Loucy (cell line): Measurements from ENCODE around the gene CTNNBL1.

Source experiments
- H2AFZ ChIP-seq: fragments of 200-600 bp; sonication (generic); 2 replicates; pipeline ENCODE4 v1.6.0; 2016; ENCODE audit warnings: antibody characterized with exemption, mild to moderate bottlenecking, low read length, moderate library complexity
- H3F3A ChIP-seq: fragments of 200-600 bp; 2 replicates; pipeline ENCODE4 v1.6.0; 2016; ENCODE audit warnings: antibody characterized with exemption, low read depth, mild to moderate bottlenecking
- H3K27me3 ChIP-seq: fragments of 200-600 bp; sonication (generic); 2 replicates; pipeline ENCODE4 v1.6.1; 2014; ENCODE audit warnings: low read length, mild to moderate bottlenecking; ENCODE audit not compliant: insufficient read depth, poor library complexity, severe bottlenecking
- H3K36me3 ChIP-seq: fragments of 200-600 bp; sonication (generic); 2 replicates; pipeline ENCODE4 v1.6.1; 2016; ENCODE audit warnings: low read length; ENCODE audit not compliant: insufficient read depth
- H3K4me1 ChIP-seq: fragments of 200-600 bp; sonication (generic); 2 replicates; pipeline ENCODE4 v1.5.1; 2014; ENCODE audit warnings: low read length, mild to moderate bottlenecking; ENCODE audit not compliant: insufficient read depth, poor library complexity, severe bottlenecking
- H3K4me2 ChIP-seq: fragments of 200-600 bp; sonication (generic); 2 replicates; pipeline ENCODE4 v1.6.0; 2014; ENCODE audit warnings: antibody characterized with exemption, low read length, low read depth, mild to moderate bottlenecking; ENCODE audit not compliant: poor library complexity, severe bottlenecking
- H3K4me3 ChIP-seq: fragments of 200-600 bp; sonication (generic); 2 replicates; pipeline ENCODE4 v1.5.1; 2014; ENCODE audit warnings: low read length, mild to moderate bottlenecking, mixed read lengths; ENCODE audit not compliant: poor library complexity, severe bottlenecking
- H3K79me2 ChIP-seq: fragments of 200-600 bp; sonication (generic); 2 replicates; pipeline ENCODE4 v1.6.1; 2014; ENCODE audit warnings: low read length; ENCODE audit not compliant: insufficient read depth
- H3K9ac ChIP-seq: fragments of 200-600 bp; sonication (generic); 2 replicates; pipeline ENCODE4 v1.6.0; 2014; ENCODE audit warnings: mild to moderate bottlenecking, low read depth, low read length, moderate library complexity; ENCODE audit not compliant: poor library complexity, severe bottlenecking
- H3K9me2 ChIP-seq: fragments of 200-600 bp; sonication (generic); replicated peaks from 2 replicates; pipeline ENCODE4 v1.6.1; 2016; ENCODE audit warnings: low read depth, low read length, mixed read lengths
- H3K9me3 ChIP-seq: fragments of 200-600 bp; sonication (generic); 2 replicates; pipeline ENCODE4 v1.6.1; 2014; ENCODE audit warnings: mild to moderate bottlenecking, antibody characterized with exemption, low read length, low read depth; ENCODE audit not compliant: insufficient read depth
- H4K20me1 ChIP-seq: fragments of 200-600 bp; sonication (generic); 2 replicates; pipeline ENCODE4 v1.6.0; 2014; ENCODE audit warnings: antibody characterized with exemption, low read length, mild to moderate bottlenecking; ENCODE audit not compliant: insufficient read depth, poor library complexity, severe bottlenecking
- CTCF ChIP-seq: fragments of 200-600 bp; sonication (generic); conservative IDR thresholded peaks from 2 replicates; pipeline ENCODE4 v1.5.1; 2014; ENCODE audit warnings: mild to moderate bottlenecking, antibody characterized with exemption, low read length
- EZH2phosphoT487 ChIP-seq: fragments of 200-600 bp; IDR thresholded peaks from 2 replicates; pipeline ENCODE4 v1.6.1; 2018; ENCODE audit warnings: antibody characterized with exemption, mild to moderate bottlenecking, moderate library complexity, borderline replicate concordance

CTNNBL1 gene

GRCh38 chr20:37914672-37915433 is 221.0 kb downstream of the CTNNBL1 start:
- Histone ChIP-seq H3K4me3 (no peak overlapping the region), H2AFZ (no peak overlapping the region), H4K20me1 (no peaks in the 10 kb centered on the region), H3K9me2 (no peaks in the 10 kb centered on the region), H3F3A (no peaks in the 10 kb centered on the region), H3K79me2 (no peaks in the 10 kb centered on the region), H3K4me2 (no peak overlapping the region), H3K9ac (no peak overlapping the region), H3K9me3 (no peaks in the 10 kb centered on the region), H3K27me3 (no peaks in the 10 kb centered on the region), H3K36me3 (no peaks in the 10 kb centered on the region), H3K4me1 (no peaks in the 10 kb centered on the region)
- TF ChIP-seq EZH2phosphoT487: no peak
- no peak for TF ChIP-seq CTCF

- H3K9me3 ChIP-seq: no peaks in the 10 kb centered on the region
- no peaks in the 10 kb centered on the region for H3K9me2 ChIP-seq
- no peak for TF ChIP-seq CTCF
- TF ChIP-seq EZH2phosphoT487: no peak
- H3K36me3 ChIP-seq: no peaks in the 10 kb centered on the region
- H3F3A ChIP-seq: no peaks in the 10 kb centered on the region
- no peaks in the 10 kb centered on the region for H3K4me1 ChIP-seq
- no peak overlapping the region for H3K4me2 ChIP-seq
- H2AFZ ChIP-seq: no peak overlapping the region
- H3K27me3 ChIP-seq: no peaks in the 10 kb centered on the region
- no peak overlapping the region for H3K4me3 ChIP-seq
- H3K9ac ChIP-seq: no peak overlapping the region
- no peaks in the 10 kb centered on the region for H3K79me2 ChIP-seq
- no peaks in the 10 kb centered on the region for H4K20me1 ChIP-seq
Measured at GRCh38 chr20:37915434-37915787, 221.6 kb downstream of the CTNNBL1 start.

GRCh38 chr20:37915800-37916570 is 222.2 kb downstream of the CTNNBL1 start:
- Histone ChIP-seq H2AFZ (no peak overlapping the region), H3K9me2 (no peaks in the 10 kb centered on the region), H3K4me3 (no peak overlapping the region), H4K20me1 (no peaks in the 10 kb centered on the region), H3F3A (no peaks in the 10 kb centered on the region), H3K4me2 (no peak overlapping the region), H3K9me3 (no peaks in the 10 kb centered on the region), H3K4me1 (no peaks in the 10 kb centered on the region), H3K27me3 (no peaks in the 10 kb centered on the region), H3K36me3 (no peaks in the 10 kb centered on the region), H3K9ac (no peak overlapping the region), H3K79me2 (no peaks in the 10 kb centered on the region)
- TF ChIP-seq CTCF: no peak
- TF ChIP-seq EZH2phosphoT487: no peak
